T47D (cell line): ENCODE data around the gene CCDC172.
A peak's percentile ranks its signal among the peaks of the same experiment; 100 is the strongest.

Experiments
- DNase-seq, 2 experiments: peaks; one replicate each; pipeline versions ENCODE4 v3.0.0 to v3.0.0-alpha.2; 2011 to 2012; ENCODE audit warnings: low read depth in 1 of 2, low spot score in 1 of 2
- JUND ChIP-seq: IDR thresholded peaks from 2 replicates; pipeline ENCODE4 v1.6.1; 2012; ENCODE audit warnings: low read depth
- in situ Hi-C: cut with HindIII; loops from 2 replicates; pipeline ENCODE4 v1.10.0; 2016; ENCODE audit warnings: low sequenced_read_pairs, low pct_unique_long_range_greater_than_20kb

CCDC172 gene

GRCh38 chr10:116324227-116324950 is at the start of gene CCDC172:
Gene CCDC172 (plus strand): TSS chr10:116324448. CDS start chr10:116325012, 564 bp downstream.
- no peak for TF ChIP-seq JUND
- DNase-seq: no peak
- in situ Hi-C loops: no loop called here

GRCh38 chr10:116276981-116277380 is 47.3 kb upstream of the CCDC172 start:
- in situ Hi-C loops: no loop called here
- no peak for TF ChIP-seq JUND
- DNase-seq: no peak

GRCh38 chr10:116278846-116279245 is 45.4 kb upstream of the CCDC172 start:
- DNase-seq: no peak
- in situ Hi-C loops: no loop called here
- no peak for TF ChIP-seq JUND

GRCh38 chr10:116281775-116282174 is 42.5 kb upstream of the CCDC172 start:
- no peak for DNase-seq
- in situ Hi-C loops: no loop called here
- no peak for TF ChIP-seq JUND

GRCh38 chr10:116286626-116287200 is 37.5 kb upstream of the CCDC172 start:
- no peak for TF ChIP-seq JUND
- no peak for DNase-seq
- in situ Hi-C loops: no loop called here

GRCh38 chr10:116287906-116288501 is 36.2 kb upstream of the CCDC172 start:
- in situ Hi-C loops: no loop called here
- no peak for TF ChIP-seq JUND
- peak in 1 of 2 experiments; percentile 60 for DNase-seq

GRCh38 chr10:116289652-116290051 is 34.6 kb upstream of the CCDC172 start:
- no peak for TF ChIP-seq JUND
- in situ Hi-C loops: no loop called here

GRCh38 chr10:116292493-116292892 is 31.8 kb upstream of the CCDC172 start:
- in situ Hi-C loops: no loop called here
- no peak for TF ChIP-seq JUND
- DNase-seq: no peak

More at GRCh38 chr10:116289652-116290051, 34.6 kb upstream of the CCDC172 start:
- no peak for DNase-seq

- no peak for TF ChIP-seq JUND
- in situ Hi-C loops: no loop called here
- DNase-seq: no peak
Measured at GRCh38 chr10:116296291-116296721, 27.9 kb upstream of the CCDC172 start.

- TF ChIP-seq JUND: no peak
- DNase-seq: no peak
- in situ Hi-C loops: no loop called here
Measured at GRCh38 chr10:116298586-116298985, 25.7 kb upstream of the CCDC172 start.

GRCh38 chr10:116300542-116300941 is 23.7 kb upstream of the CCDC172 start:
- TF ChIP-seq JUND: no peak
- in situ Hi-C loops: no loop called here
- no peak for DNase-seq

- in situ Hi-C loops: no loop called here
- no peak for TF ChIP-seq JUND
- DNase-seq: no peak
Measured at GRCh38 chr10:116304923-116305322, 19.3 kb upstream of the CCDC172 start.

- TF ChIP-seq JUND: no peak
Measured at GRCh38 chr10:116306847-116307246, 17.4 kb upstream of the CCDC172 start.

More at GRCh38 chr10:116306847-116307246, 17.4 kb upstream of the CCDC172 start:
- DNase-seq: no peak
- in situ Hi-C loops: no loop called here
